22Rv1 (cell line): ENCODE data around the gene FOXP4.

Source experiments
- CTCF ChIP-seq: fragments of 450-650 bp; IDR thresholded peaks from 2 replicates; pipeline ENCODE4 v1.5.1; 2017; ENCODE audit warnings: mild to moderate bottlenecking
- ZFX ChIP-seq: fragments of 450-650 bp; IDR thresholded peaks from 2 replicates; pipeline ENCODE4 v1.6.1; 2017; ENCODE audit warnings: antibody characterized with exemption, borderline replicate concordance

- TF ChIP-seq CTCF: no peak
- no peak for TF ChIP-seq ZFX
These were observed 96.1 kb downstream of the FOXP4 start for GRCh38 chr6:41642090-41642959.
